HEK293 (cell line): Measurements from ENCODE around the gene ADCY10.
"Not testable (repeated sequence)": the region's sequence is repeated elsewhere in the genome, so short reads cannot be mapped to it uniquely, and the experiment has no call there.

Experiments
- BCL11B ChIP-seq: fragments of 450-650 bp; formaldehyde crosslinking; IDR thresholded peaks from 2 replicates; pipeline ENCODE4 v1.5.1; 2016; ENCODE audit warnings: low read depth, missing biosample characterization, missing genetic modification characterization
- ZNF623 ChIP-seq: fragments of 450-650 bp; formaldehyde crosslinking; IDR thresholded peaks from 2 replicates; pipeline ENCODE4 v1.5.1; 2016; ENCODE audit warnings: missing biosample characterization, missing genetic modification characterization
- TF ChIP-seq, protein P1 (sequence below): fragments of 450-650 bp; formaldehyde crosslinking; IDR thresholded peaks from 2 replicates; pipeline ENCODE4 v1.5.1; 2016; ENCODE audit warnings: missing biosample characterization, missing genetic modification characterization
- TF ChIP-seq, protein P2 (sequence below): fragments of 450-650 bp; formaldehyde crosslinking; IDR thresholded peaks from 2 replicates; pipeline ENCODE4 v1.5.1; 2016; ENCODE audit warnings: missing biosample characterization, missing genetic modification characterization

DNA sequence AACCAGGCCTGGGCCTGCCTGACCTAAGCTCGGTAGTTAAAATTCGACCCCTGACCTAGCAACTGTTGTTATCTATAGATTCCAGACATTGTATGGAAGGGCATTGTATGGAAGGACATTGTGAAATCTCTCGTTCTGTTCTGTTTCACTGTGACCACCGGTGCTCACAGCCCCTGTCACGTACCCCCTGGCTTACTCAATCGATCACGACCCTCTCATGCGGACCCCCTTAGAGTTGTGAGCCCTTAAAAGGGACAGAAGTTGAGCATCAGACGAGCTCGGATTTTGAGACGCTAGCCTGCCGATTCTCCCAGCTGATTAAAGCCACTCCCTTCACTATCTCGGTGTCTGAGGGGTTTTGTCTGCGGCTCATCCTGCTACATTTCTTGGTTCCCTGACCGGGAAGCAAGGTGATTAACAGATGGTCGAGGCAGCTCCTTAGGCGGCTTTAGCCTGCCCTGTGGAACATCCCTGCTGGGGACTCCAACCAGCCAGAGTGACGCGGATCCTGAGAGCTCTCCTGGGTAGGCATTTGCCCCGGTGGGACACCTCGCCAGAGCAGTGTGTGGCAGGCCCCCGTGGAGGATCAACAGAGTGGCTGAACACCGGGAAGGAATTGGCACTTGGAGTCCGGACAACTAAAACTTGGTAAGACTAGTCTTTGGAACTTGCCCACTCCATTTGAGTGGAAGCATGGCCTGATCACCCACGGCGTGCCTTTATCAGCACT is 50.6 kb downstream of the ADCY10 start:
- TF ChIP-seq, protein P1, sequence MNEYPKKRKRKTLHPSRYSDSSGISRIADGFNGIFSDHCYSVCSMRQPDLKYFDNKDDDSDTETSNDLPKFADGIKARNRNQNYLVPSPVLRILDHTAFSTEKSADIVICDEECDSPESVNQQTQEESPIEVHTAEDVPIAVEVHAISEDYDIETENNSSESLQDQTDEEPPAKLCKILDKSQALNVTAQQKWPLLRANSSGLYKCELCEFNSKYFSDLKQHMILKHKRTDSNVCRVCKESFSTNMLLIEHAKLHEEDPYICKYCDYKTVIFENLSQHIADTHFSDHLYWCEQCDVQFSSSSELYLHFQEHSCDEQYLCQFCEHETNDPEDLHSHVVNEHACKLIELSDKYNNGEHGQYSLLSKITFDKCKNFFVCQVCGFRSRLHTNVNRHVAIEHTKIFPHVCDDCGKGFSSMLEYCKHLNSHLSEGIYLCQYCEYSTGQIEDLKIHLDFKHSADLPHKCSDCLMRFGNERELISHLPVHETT = not testable (repeated sequence)
- not testable (repeated sequence) for TF ChIP-seq ZNF623, BCL11B (tag by site-specific recombination)
- TF ChIP-seq, protein P2, sequence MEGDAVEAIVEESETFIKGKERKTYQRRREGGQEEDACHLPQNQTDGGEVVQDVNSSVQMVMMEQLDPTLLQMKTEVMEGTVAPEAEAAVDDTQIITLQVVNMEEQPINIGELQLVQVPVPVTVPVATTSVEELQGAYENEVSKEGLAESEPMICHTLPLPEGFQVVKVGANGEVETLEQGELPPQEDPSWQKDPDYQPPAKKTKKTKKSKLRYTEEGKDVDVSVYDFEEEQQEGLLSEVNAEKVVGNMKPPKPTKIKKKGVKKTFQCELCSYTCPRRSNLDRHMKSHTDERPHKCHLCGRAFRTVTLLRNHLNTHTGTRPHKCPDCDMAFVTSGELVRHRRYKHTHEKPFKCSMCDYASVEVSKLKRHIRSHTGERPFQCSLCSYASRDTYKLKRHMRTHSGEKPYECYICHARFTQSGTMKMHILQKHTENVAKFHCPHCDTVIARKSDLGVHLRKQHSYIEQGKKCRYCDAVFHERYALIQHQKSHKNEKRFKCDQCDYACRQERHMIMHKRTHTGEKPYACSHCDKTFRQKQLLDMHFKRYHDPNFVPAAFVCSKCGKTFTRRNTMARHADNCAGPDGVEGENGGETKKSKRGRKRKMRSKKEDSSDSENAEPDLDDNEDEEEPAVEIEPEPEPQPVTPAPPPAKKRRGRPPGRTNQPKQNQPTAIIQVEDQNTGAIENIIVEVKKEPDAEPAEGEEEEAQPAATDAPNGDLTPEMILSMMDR (tag by site-specific recombination) = not testable (repeated sequence)
